K562 (cell line): Measurements from ENCODE around the gene COASY.

Experiments
- ELF2 ChIP-seq: fragments of 250-450 bp; sonication (Bioruptor Pico); IDR thresholded peaks from 2 replicates; pipeline ENCODE4 v1.5.0; 2021; ENCODE audit warnings: mild to moderate bottlenecking
- FOXK2 ChIP-seq, 2 experiments: fragments of 450-650 bp; IDR thresholded peaks in 1 of 2; conservative IDR thresholded peaks in 1 of 2; 2 replicates each; pipeline ENCODE4 v1.6.1; 2016; ENCODE audit warnings: low read depth in 2 of 2, mild to moderate bottlenecking in 1 of 2
- MAZ ChIP-seq, 2 experiments: fragments of 450-650 bp in 1 of 2; sonication (generic) in 1 of 2; formaldehyde crosslinking; IDR thresholded peaks in 1 of 2; conservative IDR thresholded peaks in 1 of 2; 2 replicates each; pipeline versions ENCODE4 v1.4.0 to v1.5.0; 2020; ENCODE audit warnings: mild to moderate bottlenecking in 1 of 2, missing genetic modification reagents in 1 of 2
- SREBF2 ChIP-seq: sonication (generic); formaldehyde crosslinking; IDR thresholded peaks from 2 replicates; pipeline ENCODE4 v1.4.0; 2020; ENCODE audit warnings: mild to moderate bottlenecking, missing genetic modification reagents
- ZNF778 ChIP-seq: fragments of 450-650 bp; formaldehyde crosslinking; IDR thresholded peaks from 2 replicates; pipeline ENCODE4 v1.4.0; 2020; ENCODE audit warnings: mild to moderate bottlenecking, moderate library complexity

GRCh38 chr17:42559075-42559474, 2.9 kb upstream of the COASY start:
- no peak for TF ChIP-seq ZNF778 (CRISPR knock-in tag)
- TF ChIP-seq FOXK2 (conservative IDR thresholded peaks at IDR 0.05 in 1 of 2, IDR thresholded peaks at IDR 0.05 in 1 of 2; ENCODE audit: low read depth in 2 of 2), result no peak
- no peak for TF ChIP-seq MAZ (CRISPR knock-in tag; conservative IDR thresholded peaks at IDR 0.05 in 1 of 2, IDR thresholded peaks at IDR 0.05 in 1 of 2)
- TF ChIP-seq SREBF2 (CRISPR knock-in tag), result no peak
- no peak for TF ChIP-seq ELF2
